Adrenal gland (tissue), 5 donors: ENCODE data around the gene NANS.
"Not testable (repeated sequence)": the region's sequence is repeated elsewhere in the genome, so short reads cannot be mapped to it uniquely, and the experiment has no call there.

Experiments
- POLR2A ChIP-seq, 2 donors: fragments of 450-650 bp; IDR thresholded peaks; one replicate each; pipeline ENCODE4 v1.6.1; 2017; ENCODE audit warnings: antibody characterized with exemption in 2 of 2, mild to moderate bottlenecking in 2 of 2, moderate library complexity in 1 of 2
- TF ChIP-seq, protein P1 (sequence below), 6 experiments: fragments of 450-650 bp in 4 of 6; fragments of 200-600 bp in 2 of 6; sonication (generic) in 1 of 6; IDR thresholded peaks; 1 replicate in 5 of 6; 2 replicates in 1 of 6; pipeline versions ENCODE4 v1.5.1 to v1.8.0; 2016 to 2021; ENCODE audit warnings: antibody characterized with exemption in 6 of 6, mild to moderate bottlenecking in 2 of 6, moderate library complexity in 1 of 6
- donor health status: DM: no; HTN: no; CAD: no.

DNA sequence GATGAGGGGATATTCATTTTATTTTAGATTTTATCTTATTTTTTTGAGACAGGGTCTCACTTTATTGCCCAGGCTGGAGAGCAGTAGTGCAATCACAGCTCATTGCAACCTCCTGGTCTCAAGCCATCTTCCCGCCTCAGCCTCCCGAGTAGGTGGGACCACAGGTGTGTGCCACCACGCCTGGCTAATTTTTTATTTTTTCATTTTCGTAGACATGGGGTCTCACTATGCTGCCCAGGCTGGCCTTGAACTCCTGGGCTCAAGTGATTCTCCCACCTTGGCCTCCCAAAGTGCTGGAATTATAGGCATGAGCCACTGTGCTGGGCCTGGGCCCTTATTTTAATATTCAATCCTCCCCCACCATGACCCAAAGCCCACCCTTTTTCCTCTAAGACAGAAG is 73.5 kb downstream of the NANS start:
- TF ChIP-seq POLR2A (IDR thresholded peaks at IDR 0.05) = not testable (repeated sequence)
- TF ChIP-seq, protein P1, sequence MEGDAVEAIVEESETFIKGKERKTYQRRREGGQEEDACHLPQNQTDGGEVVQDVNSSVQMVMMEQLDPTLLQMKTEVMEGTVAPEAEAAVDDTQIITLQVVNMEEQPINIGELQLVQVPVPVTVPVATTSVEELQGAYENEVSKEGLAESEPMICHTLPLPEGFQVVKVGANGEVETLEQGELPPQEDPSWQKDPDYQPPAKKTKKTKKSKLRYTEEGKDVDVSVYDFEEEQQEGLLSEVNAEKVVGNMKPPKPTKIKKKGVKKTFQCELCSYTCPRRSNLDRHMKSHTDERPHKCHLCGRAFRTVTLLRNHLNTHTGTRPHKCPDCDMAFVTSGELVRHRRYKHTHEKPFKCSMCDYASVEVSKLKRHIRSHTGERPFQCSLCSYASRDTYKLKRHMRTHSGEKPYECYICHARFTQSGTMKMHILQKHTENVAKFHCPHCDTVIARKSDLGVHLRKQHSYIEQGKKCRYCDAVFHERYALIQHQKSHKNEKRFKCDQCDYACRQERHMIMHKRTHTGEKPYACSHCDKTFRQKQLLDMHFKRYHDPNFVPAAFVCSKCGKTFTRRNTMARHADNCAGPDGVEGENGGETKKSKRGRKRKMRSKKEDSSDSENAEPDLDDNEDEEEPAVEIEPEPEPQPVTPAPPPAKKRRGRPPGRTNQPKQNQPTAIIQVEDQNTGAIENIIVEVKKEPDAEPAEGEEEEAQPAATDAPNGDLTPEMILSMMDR (IDR thresholded peaks at IDR 0.05) = not testable (repeated sequence)
